Fibroblast of lung (primary cell): Measurements from ENCODE around the gene LMO7. TPM values are rescaled to one million over a fixed set of nuclear protein-coding genes. Genes with fewer than 3 reads are reported as not detected.
"Not testable (repeated sequence)": the region's sequence is repeated elsewhere in the genome, so short reads cannot be mapped to it uniquely, and the experiment has no call there.

Experiments used
- DNase-seq, 2 donors: peaks; one replicate each; pipeline versions ENCODE4 v3.0.0 to v3.0.0-alpha.2; 2010; ENCODE audit warnings: low read depth in 2 of 2
- H2AFZ ChIP-seq: 2 replicates; pipeline ENCODE4 v1.5.1; 2012; ENCODE audit warnings: low read length, control low read depth, inconsistent platforms
- H3K27ac ChIP-seq: 2 replicates; pipeline ENCODE4 v1.5.1; 2011; ENCODE audit warnings: low read length, control low read depth; ENCODE audit not compliant: insufficient read depth
- H3K27me3 ChIP-seq: 2 replicates; pipeline ENCODE4 v1.5.1; 2011; ENCODE audit warnings: mild to moderate bottlenecking, low read length; ENCODE audit not compliant: control insufficient read depth, insufficient read depth
- H3K36me3 ChIP-seq: 2 replicates; pipeline ENCODE4 v1.5.1; 2011; ENCODE audit warnings: low read length; ENCODE audit not compliant: control insufficient read depth, insufficient read depth
- H3K4me1 ChIP-seq: 2 replicates; pipeline ENCODE4 v1.5.1; 2011; ENCODE audit warnings: low read length; ENCODE audit not compliant: control insufficient read depth, insufficient read depth; ENCODE audit errors: extremely low read depth
- H3K4me2 ChIP-seq: 2 replicates; pipeline ENCODE4 v1.5.1; 2011; ENCODE audit warnings: low read length, control low read depth; ENCODE audit not compliant: insufficient read depth; ENCODE audit errors: extremely low read depth
- H3K4me3 ChIP-seq, 4 experiments: fragments of 200-600 bp in 1 of 4; sonication (generic) in 1 of 4; replicated peaks in 1 of 4; 2 replicates each; pipeline ENCODE4 v1.5.1; 2011 to 2016; ENCODE audit warnings: low read length in 4 of 4, low read depth in 3 of 4, mild to moderate bottlenecking in 3 of 4, control low read depth in 2 of 4, inconsistent platforms in 1 of 4, mixed read lengths in 1 of 4; ENCODE audit not compliant: insufficient read depth in 1 of 4; ENCODE audit errors: control extremely low read depth in 1 of 4
- H3K79me2 ChIP-seq: 2 replicates; pipeline ENCODE4 v1.5.1; 2012; ENCODE audit warnings: mild to moderate bottlenecking, low read length, inconsistent platforms; ENCODE audit not compliant: control insufficient read depth, insufficient read depth
- H3K9ac ChIP-seq: 2 replicates; pipeline ENCODE4 v1.5.1; 2011; ENCODE audit warnings: mild to moderate bottlenecking, low read length, control low read depth; ENCODE audit not compliant: insufficient read depth
- H3K9me3 ChIP-seq: 2 replicates; pipeline ENCODE4 v1.5.1; 2012; ENCODE audit warnings: low read depth, low read length; ENCODE audit not compliant: control insufficient read depth, insufficient read depth
- H4K20me1 ChIP-seq: 2 replicates; pipeline ENCODE4 v1.5.1; 2011; ENCODE audit warnings: low read length; ENCODE audit not compliant: control insufficient read depth, insufficient read depth; ENCODE audit errors: extremely low read depth
- CTCF ChIP-seq, 2 donors: IDR thresholded peaks in 1 of 2; conservative IDR thresholded peaks in 1 of 2; 1 replicate in 1 of 2; 2 replicates in 1 of 2; pipeline ENCODE4 v1.5.1; 2011 to 2012; ENCODE audit warnings: low read length in 2 of 2, control low read depth in 1 of 2, inconsistent platforms in 1 of 2, low read depth in 1 of 2, mild to moderate bottlenecking in 1 of 2
- EZH2 ChIP-seq: IDR thresholded peaks from 2 replicates; pipeline ENCODE4 v1.5.1; 2012; ENCODE audit warnings: low read length, control low read depth, mild to moderate bottlenecking; ENCODE audit errors: missing control alignments
- polyA plus RNA-seq, 2 donors: library from polyadenylated mRNA; depleted of rRNA in 1 of 2; stranded (reverse) in 1 of 2; unstranded in 1 of 2; fragments of >200 nt; gene quantifications; 2 replicates each; pipeline ENCODE4 v1.2.1, GENCODE V29; 2011 to 2012; ENCODE audit warnings: missing spikeins in 1 of 2
- total RNA-seq: library from RNA; depleted of rRNA; stranded (reverse); fragments of >200 nt; gene quantifications from 2 replicates; pipeline ENCODE4 v1.2.1, GENCODE V29; 2014

The LMO7 gene
- total and polyA plus RNA-seq, 2 donors (not counting 1 experiment from before 2014, with no cell fraction given): 71.9 to 226 TPM

- Histone ChIP-seq H3K4me3 (no peak overlapping the region), H3K36me3 (peaks cover 2% of the 10 kb centered on the region)
- TF ChIP-seq EZH2 (no peak), CTCF (conservative IDR thresholded peaks at IDR 0.05 in 1 of 2, IDR thresholded peaks at IDR 0.05 in 1 of 2; ENCODE audit: low read depth in 1 of 2, low read length in 2 of 2) (no peak)
Measured at GRCh38 chr13:75790198-75790970, 154.3 kb downstream of the LMO7 start.

GRCh38 chr13:75792526-75793187 lies 156.5 kb downstream of the LMO7 start:
- no peak for TF ChIP-seq EZH2
- TF ChIP-seq CTCF (conservative IDR thresholded peaks at IDR 0.05 in 1 of 2, IDR thresholded peaks at IDR 0.05 in 1 of 2; ENCODE audit: low read depth in 1 of 2, low read length in 2 of 2): no peak
- H3K79me2 ChIP-seq: peaks cover 67% of the 10 kb centered on the region
- no peaks in the 10 kb centered on the region for H3K9me3 ChIP-seq
- no peak overlapping the region for H2AFZ ChIP-seq
- peak overlapping the region; percentile 18 for H3K4me2 ChIP-seq
- no peak overlapping the region for H3K9ac ChIP-seq
- H3K36me3 ChIP-seq: peaks cover 2% of the 10 kb centered on the region
- H3K27me3 ChIP-seq: no peaks in the 10 kb centered on the region
- H4K20me1 ChIP-seq: peaks cover 1% of the 10 kb centered on the region
- peaks cover 25% of the 10 kb centered on the region for H3K4me1 ChIP-seq
- H3K4me3 ChIP-seq: no peak overlapping the region
- DNase-seq: peak in 1 of 2 donors; percentile 69
- no peak overlapping the region for H3K27ac ChIP-seq

More at GRCh38 chr13:75790198-75790970, 154.3 kb downstream of the LMO7 start:
- peaks cover 1% of the 10 kb centered on the region for H4K20me1 ChIP-seq
- no peak overlapping the region for H3K4me2 ChIP-seq
- H3K27me3 ChIP-seq: no peaks in the 10 kb centered on the region
- DNase-seq: no peak
- peaks cover 81% of the 10 kb centered on the region for H3K79me2 ChIP-seq
- H3K27ac ChIP-seq: no peak overlapping the region
- H3K4me1 ChIP-seq: peaks cover 26% of the 10 kb centered on the region
- H3K9me3 ChIP-seq: no peaks in the 10 kb centered on the region
- no peak overlapping the region for H2AFZ ChIP-seq
- H3K9ac ChIP-seq: no peak overlapping the region

GRCh38 chr13:75793188-75793567 lies 157.0 kb downstream of the LMO7 start:
- not testable (repeated sequence) for H3K36me3 ChIP-seq
- peaks cover 64% of the 10 kb centered on the region for H3K79me2 ChIP-seq

More at GRCh38 chr13:75793188-75793567, 157.0 kb downstream of the LMO7 start:
- not testable (repeated sequence) for H2AFZ ChIP-seq, H4K20me1 ChIP-seq, DNase-seq, H3K9ac ChIP-seq, H3K27ac ChIP-seq, H3K27me3 ChIP-seq, H3K4me3 ChIP-seq, H3K9me3 ChIP-seq
- Histone ChIP-seq H3K4me1 (peaks cover 21% of the 10 kb centered on the region), H3K4me2 (peak overlapping the region; percentile 18)
